Astrocyte (in vitro differentiated cells and primary cell): ENCODE measurements around the gene DAGLA. TPM values are rescaled to one million over a fixed set of nuclear protein-coding genes. Genes with fewer than 3 reads are reported as not detected.
A peak's percentile ranks its signal among the peaks of the same experiment; 100 is the strongest.

Source experiments
- DNase-seq: peaks from one replicate; pipeline ENCODE4 v3.0.0-alpha.2; 2010; ENCODE audit warnings: low read depth
- FAIRE-seq: peaks from 2 replicates; lab custom pipeline; 2011; peaks lifted over from hg19 to GRCh38; lab: Jason Lieb, UNC
- H2AFZ ChIP-seq: 2 replicates; pipeline ENCODE4 v1.6.0; 2012; ENCODE audit warnings: low read depth, low read length, inconsistent platforms
- H3K27ac ChIP-seq: 2 replicates; pipeline ENCODE4 v1.5.1; 2011; ENCODE audit warnings: low read depth, low read length, inconsistent platforms
- H3K27me3 ChIP-seq: 2 replicates; pipeline ENCODE4 v1.6.0; 2011; ENCODE audit warnings: low read length, inconsistent platforms; ENCODE audit not compliant: insufficient read depth
- H3K36me3 ChIP-seq: 2 replicates; pipeline ENCODE4 v1.5.1; 2011; ENCODE audit warnings: low read length, inconsistent platforms; ENCODE audit not compliant: insufficient read depth
- H3K4me1 ChIP-seq: 2 replicates; pipeline ENCODE4 v1.5.1; 2011; ENCODE audit warnings: low read length, inconsistent platforms; ENCODE audit not compliant: insufficient read depth
- H3K4me2 ChIP-seq: 2 replicates; pipeline ENCODE4 v1.6.0; 2012; ENCODE audit warnings: low read length, inconsistent platforms
- H3K4me3 ChIP-seq: 2 replicates; pipeline ENCODE4 v1.5.1; 2011; ENCODE audit warnings: low read depth, mild to moderate bottlenecking, low read length, inconsistent platforms; ENCODE audit not compliant: insufficient read depth
- H3K79me2 ChIP-seq: 2 replicates; pipeline ENCODE4 v1.6.0; 2012; ENCODE audit warnings: mild to moderate bottlenecking, low read length, inconsistent platforms; ENCODE audit not compliant: insufficient read depth
- H3K9ac ChIP-seq: 2 replicates; pipeline ENCODE4 v1.6.0; 2012; ENCODE audit warnings: mild to moderate bottlenecking, low read length, inconsistent platforms
- H3K9me3 ChIP-seq: 2 replicates; pipeline ENCODE4 v1.5.1; 2012; ENCODE audit warnings: low read depth, mild to moderate bottlenecking, low read length, inconsistent platforms; ENCODE audit not compliant: insufficient read depth
- H4K20me1 ChIP-seq: 2 replicates; pipeline ENCODE4 v1.6.0; 2012; ENCODE audit warnings: low read length, inconsistent platforms; ENCODE audit not compliant: insufficient read depth
- H3K27ac Mint-ChIP-seq: one replicate; pipeline ENCODE4 v1.8.0; 2021; ENCODE audit warnings: mild to moderate bottlenecking, mixed read lengths; ENCODE audit not compliant: unreplicated experiment
- H3K27me3 Mint-ChIP-seq: one replicate; pipeline ENCODE4 v1.8.0; 2021; ENCODE audit warnings: low read depth, mixed read lengths; ENCODE audit not compliant: unreplicated experiment
- H3K36me3 Mint-ChIP-seq: one replicate; pipeline ENCODE4 v1.8.0; 2021; ENCODE audit warnings: low read depth, mixed read lengths; ENCODE audit not compliant: unreplicated experiment
- H3K4me1 Mint-ChIP-seq: one replicate; pipeline ENCODE4 v1.8.0; 2021; ENCODE audit warnings: low read depth, mixed read lengths; ENCODE audit not compliant: unreplicated experiment
- H3K4me3 Mint-ChIP-seq: one replicate; pipeline ENCODE4 v1.8.0; 2021; ENCODE audit warnings: mild to moderate bottlenecking, moderate library complexity, mixed read lengths; ENCODE audit not compliant: unreplicated experiment
- H3K9me3 Mint-ChIP-seq: one replicate; pipeline ENCODE4 v1.8.0; 2021; ENCODE audit warnings: mild to moderate bottlenecking, mixed read lengths; ENCODE audit not compliant: unreplicated experiment
- CTCF ChIP-seq: IDR thresholded peaks from 2 replicates; pipeline ENCODE4 v1.5.1; 2011; ENCODE audit warnings: low read depth, mild to moderate bottlenecking, inconsistent platforms, low read length, moderate library complexity; ENCODE audit not compliant: insufficient read depth
- EZH2 ChIP-seq: IDR thresholded peaks from 2 replicates; pipeline ENCODE4 v1.6.1; 2012; ENCODE audit warnings: mild to moderate bottlenecking, low read length, inconsistent platforms; ENCODE audit not compliant: insufficient read depth
- total RNA-seq: library from RNA; stranded (reverse); gene quantifications from 2 replicates; pipeline ENCODE4 v1.2.1, GENCODE V29; 2021

DAGLA gene
- total RNA-seq, 1 donor from 2014 or later = 5.5 TPM

GRCh38 chr11:61769946-61770683 is 89.9 kb downstream of the DAGLA start:
- DNase-seq (no peak), FAIRE-seq (no peak)
- Mint-ChIP-seq H3K36me3 (no peaks in the 10 kb centered on the region), H3K4me1 (peaks cover 2% of the 10 kb centered on the region), H3K9me3 (no peaks in the 10 kb centered on the region), H3K4me3 (no peak overlapping the region), H3K27me3 (no peaks in the 10 kb centered on the region), H3K27ac (no peak overlapping the region)
- Histone ChIP-seq H3K4me2 (peak overlapping the region; percentile 55), H3K4me1 (peaks cover 9% of the 10 kb centered on the region), H3K4me3 (no peak overlapping the region), H4K20me1 (peaks cover 5% of the 10 kb centered on the region), H3K27me3 (no peaks in the 10 kb centered on the region), H3K9ac (peak overlapping the region; percentile 41), H3K79me2 (no peaks in the 10 kb centered on the region), H3K36me3 (no peaks in the 10 kb centered on the region), H3K9me3 (no peaks in the 10 kb centered on the region), H3K27ac (no peak overlapping the region), H2AFZ (no peak overlapping the region)
- TF ChIP-seq EZH2 (no peak), CTCF (no peak)

GRCh38 chr11:61771195-61771894 is 91.2 kb downstream of the DAGLA start:
- Mint-ChIP-seq H3K4me1 (no peaks in the 10 kb centered on the region), H3K27ac (no peak overlapping the region), H3K4me3 (no peak overlapping the region), H3K9me3 (no peaks in the 10 kb centered on the region), H3K36me3 (no peaks in the 10 kb centered on the region), H3K27me3 (no peaks in the 10 kb centered on the region)
- Histone ChIP-seq H3K36me3 (no peaks in the 10 kb centered on the region), H3K27ac (no peak overlapping the region), H3K4me3 (no peak overlapping the region), H2AFZ (no peak overlapping the region), H3K79me2 (no peaks in the 10 kb centered on the region), H3K9ac (no peak overlapping the region), H4K20me1 (peaks cover 9% of the 10 kb centered on the region), H3K4me1 (peaks cover 9% of the 10 kb centered on the region), H3K27me3 (no peaks in the 10 kb centered on the region), H3K9me3 (no peaks in the 10 kb centered on the region), H3K4me2 (no peak overlapping the region)
- TF ChIP-seq EZH2 = no peak
- TF ChIP-seq CTCF = no peak
- no peak for FAIRE-seq
- no peak for DNase-seq
